IPS-18c (cell line): ENCODE measurements around the gene GNAL.

Experiments used
- H3K4me3 ChIP-seq: 2 replicates; pipeline ENCODE4 v1.7.0; 2013; ENCODE audit warnings: low read depth, mild to moderate bottlenecking, low read length, moderate library complexity; ENCODE audit not compliant: insufficient read depth
- H3K9me3 ChIP-seq: one replicate; pipeline ENCODE4 v1.6.1; 2013; ENCODE audit warnings: mild to moderate bottlenecking, low read length, moderate library complexity; ENCODE audit not compliant: control insufficient read depth, insufficient read depth

The GNAL gene

DNA sequence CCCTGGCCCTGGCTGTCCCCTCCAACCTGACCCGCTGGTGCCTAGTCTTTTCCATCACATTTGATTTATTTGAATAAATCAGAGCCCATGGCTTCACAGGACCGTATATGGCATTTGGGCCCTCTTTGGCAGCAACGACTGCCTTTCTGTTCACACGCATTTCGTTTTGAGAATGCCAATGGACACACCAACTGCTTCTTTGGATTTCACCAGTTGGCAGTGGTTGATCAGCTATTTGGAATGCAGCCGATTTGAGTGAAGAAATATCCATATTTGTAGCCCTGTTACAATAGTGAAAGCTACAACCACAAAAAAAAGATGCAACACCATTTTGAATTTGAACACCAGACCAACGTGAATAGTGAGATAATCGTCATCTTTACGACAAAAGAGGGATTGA lies 56.5 kb downstream of the GNAL start:
- Histone ChIP-seq H3K4me3 (no peak overlapping the region), H3K9me3 (no peaks in the 10 kb centered on the region)

DNA sequence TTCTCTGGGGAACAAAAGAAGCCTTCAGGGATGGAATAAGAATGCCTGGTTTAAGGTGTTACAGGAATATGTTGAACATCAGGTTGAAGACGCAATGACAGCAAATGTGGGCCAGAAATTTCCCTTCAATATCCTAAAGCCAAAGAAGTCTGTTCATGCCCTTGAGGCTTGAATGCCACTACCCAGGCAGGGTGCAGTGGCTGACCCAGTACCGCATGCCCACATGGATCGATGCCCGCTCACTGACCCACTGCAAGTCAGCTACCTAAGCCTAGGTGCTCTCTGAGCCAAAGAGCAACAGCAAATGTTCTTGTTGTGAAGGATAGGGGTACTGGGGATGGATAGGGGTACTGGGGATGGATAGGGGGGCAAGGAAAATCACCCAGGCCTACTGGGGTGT lies 58.2 kb downstream of the GNAL start:
- Histone ChIP-seq H3K9me3 (no peaks in the 10 kb centered on the region), H3K4me3 (no peak overlapping the region)

DNA sequence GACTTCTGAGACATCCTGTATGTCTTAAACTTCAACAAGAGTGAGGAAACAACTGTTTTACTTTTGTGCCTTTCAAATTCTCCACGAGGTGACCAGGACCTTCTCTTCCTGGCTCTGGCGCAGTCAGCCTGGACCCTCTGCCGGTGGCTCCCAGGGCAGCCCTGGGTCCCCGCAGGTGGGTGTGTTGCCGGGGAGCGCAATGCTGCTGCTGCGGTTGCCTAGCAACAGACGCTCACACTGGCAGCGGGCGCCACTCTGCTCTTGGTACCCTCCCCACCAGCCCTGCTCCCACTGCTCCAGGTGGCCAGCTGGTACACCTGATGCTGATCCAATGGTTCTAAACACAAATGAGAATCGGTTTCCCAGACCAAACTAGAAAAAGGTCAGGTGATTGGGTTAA lies 58.7 kb downstream of the GNAL start:
- no peak overlapping the region for H3K4me3 ChIP-seq
- no peaks in the 10 kb centered on the region for H3K9me3 ChIP-seq

DNA sequence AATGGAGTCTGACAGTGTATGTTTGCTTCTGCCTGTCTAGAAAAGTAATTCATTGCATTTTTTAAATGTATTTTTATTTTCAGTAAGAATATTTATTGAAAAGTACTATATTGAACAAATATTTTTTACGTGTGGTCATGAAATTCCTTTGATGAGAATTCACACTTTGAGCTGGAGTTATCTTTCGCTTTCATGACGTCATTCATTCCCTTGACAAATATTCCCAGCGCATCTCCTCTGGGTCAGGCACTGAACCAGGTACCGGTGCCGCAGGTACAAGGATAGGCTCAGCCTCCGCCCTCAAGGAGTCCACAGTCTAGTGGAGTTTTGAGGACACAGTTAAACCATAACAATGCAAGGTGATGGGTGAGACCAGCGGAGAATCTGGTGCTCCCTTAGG lies 60.2 kb downstream of the GNAL start:
- Histone ChIP-seq H3K9me3 (no peaks in the 10 kb centered on the region), H3K4me3 (no peak overlapping the region)

DNA sequence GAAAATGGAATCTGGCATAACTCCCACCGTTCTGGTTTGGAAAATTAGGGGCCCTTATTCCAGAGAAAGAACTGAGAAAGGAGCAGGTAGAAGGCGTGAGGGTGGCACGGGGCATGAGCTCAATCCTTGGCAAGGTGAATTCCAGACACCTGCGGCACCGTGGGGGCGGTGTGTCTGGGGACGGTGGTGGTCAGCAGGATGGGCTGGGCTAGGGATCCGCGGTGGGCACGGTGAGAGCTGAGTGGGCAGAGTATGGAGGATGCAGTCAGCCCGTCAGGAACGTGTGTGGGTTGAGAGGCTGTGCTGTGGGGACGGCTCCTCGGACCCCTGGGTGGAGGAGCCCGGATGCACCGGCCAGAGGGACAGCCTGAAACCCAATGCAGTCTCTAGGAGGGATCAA lies 61.1 kb downstream of the GNAL start:
- no peak overlapping the region for H3K4me3 ChIP-seq
- no peaks in the 10 kb centered on the region for H3K9me3 ChIP-seq

DNA sequence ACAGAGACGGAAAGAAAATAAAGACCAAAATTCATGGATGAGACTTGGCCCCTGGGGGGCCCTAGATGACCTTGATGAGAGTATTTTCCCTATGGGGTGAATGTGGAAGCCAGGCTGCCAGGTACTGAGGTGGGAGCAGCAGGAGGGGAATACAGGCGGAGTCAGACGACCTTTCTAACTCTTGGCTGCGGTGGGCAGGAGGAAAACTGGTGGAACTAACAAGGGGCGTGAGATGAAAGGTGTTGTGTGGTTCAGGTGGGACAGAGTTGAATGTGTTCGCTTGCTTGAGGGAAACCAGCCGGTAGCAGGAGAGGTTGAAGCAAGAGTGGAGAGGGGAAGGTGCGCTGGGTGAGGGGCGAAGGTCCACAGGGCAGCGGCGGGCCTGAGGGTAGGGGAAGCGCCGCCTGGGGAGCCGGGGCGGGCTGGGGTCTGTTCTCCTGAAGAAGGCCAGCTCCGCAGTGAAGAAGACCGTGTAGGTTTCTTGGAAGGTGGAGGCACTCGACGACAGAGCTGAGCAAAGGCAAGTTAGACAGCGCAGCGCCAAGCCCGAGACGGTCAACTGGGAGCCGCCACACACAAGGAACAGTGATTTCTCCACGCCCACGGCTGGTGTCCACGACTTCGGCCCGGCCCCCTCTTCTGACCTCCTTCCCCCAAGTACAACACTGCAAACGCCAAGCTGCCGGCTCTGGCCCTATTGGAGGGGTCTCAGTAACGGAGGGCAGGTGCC lies 61.7 kb downstream of the GNAL start:
- no peak overlapping the region for H3K4me3 ChIP-seq
- H3K9me3 ChIP-seq, result no peaks in the 10 kb centered on the region

DNA sequence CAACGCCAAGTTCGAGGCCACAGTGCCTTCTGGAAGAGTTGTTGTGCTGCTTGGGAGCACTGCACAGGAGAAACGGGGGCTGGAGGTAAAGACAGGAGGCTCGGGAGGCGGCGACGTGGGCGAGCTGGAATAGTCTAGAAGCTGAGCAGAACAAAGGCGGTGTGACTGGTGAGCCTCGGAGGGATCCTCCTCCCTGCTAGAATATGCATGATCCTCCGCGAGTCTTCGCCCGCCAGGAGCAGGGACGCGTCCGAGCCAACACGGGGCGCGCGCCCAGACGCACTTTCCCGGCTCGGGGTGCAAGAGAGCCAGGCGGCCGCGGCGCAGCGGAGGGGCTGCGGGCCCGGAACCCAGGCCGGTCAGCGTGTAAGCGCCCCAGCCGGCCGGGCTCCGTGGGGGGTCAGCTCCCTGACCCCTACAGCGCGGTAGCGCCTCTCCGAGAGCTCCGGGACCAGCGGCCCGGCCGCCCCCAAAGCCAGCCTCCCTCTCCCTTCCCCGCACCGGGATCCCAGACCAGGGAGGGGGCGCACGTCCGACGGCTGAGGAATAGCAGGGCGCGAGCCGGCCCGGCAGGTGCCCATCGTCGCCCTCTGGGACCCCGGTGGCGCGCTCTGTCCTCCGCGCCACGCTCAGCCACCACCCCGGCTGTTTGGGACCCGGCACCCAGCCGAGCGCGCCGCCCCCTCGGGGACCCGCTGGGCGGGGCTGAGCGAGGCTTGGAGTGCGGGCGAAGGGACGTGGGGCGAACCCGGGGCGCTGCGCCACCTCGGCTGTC lies 62.5 kb downstream of the GNAL start:
- no peaks in the 10 kb centered on the region for H3K9me3 ChIP-seq
- peak overlapping the region; percentile 60 for H3K4me3 ChIP-seq

DNA sequence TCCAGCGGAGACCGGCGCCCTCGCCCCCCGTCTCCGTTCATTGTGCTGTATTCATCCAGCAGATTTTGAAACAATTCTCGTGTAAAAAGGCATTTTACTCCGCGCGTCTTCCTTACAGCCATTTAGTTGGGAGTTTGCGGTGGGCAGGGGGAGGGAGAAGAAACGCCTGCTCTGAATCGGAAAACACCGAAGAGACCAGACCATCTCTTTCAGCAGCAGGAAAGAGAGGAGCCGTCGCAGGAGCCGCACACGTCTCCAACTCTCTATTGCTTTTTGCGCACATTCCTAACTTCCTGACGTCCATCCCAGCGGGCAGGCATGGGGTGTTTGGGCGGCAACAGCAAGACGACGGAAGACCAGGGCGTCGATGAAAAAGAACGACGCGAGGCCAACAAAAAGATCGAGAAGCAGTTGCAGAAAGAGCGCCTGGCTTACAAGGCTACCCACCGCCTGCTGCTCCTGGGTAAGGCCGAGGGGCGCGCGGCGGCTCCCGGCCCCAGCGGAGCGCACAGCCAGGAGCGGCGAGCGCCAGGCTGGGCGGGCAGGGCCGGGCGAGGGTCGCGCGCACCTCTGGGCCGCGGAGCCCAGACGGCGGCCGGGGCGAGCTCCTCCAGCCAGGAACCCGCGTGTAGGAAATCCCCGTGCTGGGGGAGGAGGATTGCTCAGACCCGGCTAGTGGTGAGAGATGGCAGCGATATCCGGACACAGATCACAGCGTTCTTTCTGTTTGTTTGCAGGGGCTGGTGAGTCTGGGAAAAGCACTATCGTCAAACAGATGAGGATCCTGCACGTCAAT lies 63.2 kb downstream of the GNAL start:
- Histone ChIP-seq H3K4me3 (peak overlapping the region; percentile 60), H3K9me3 (no peaks in the 10 kb centered on the region)

DNA sequence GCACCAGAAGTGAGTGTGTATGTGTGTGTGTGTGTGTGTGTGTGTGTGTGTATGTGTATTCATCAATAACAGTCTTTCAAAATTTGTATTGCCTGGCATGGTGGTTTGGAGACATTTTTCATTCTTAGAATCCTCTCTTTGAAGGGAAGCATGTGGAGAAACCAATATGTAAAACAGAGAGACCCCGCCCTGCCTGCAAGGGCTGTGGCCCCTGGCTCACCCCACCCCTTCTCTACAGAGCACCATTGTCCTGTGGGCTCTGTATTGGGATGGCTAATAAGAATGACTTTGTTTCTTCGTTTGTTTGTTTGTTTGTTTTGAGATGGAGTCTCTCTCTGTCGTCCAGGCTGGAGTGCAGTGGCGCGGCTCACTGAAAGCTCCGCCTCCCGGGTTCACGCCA lies 65.9 kb downstream of the GNAL start:
- H3K4me3 ChIP-seq, result no peak overlapping the region
- no peaks in the 10 kb centered on the region for H3K9me3 ChIP-seq

DNA sequence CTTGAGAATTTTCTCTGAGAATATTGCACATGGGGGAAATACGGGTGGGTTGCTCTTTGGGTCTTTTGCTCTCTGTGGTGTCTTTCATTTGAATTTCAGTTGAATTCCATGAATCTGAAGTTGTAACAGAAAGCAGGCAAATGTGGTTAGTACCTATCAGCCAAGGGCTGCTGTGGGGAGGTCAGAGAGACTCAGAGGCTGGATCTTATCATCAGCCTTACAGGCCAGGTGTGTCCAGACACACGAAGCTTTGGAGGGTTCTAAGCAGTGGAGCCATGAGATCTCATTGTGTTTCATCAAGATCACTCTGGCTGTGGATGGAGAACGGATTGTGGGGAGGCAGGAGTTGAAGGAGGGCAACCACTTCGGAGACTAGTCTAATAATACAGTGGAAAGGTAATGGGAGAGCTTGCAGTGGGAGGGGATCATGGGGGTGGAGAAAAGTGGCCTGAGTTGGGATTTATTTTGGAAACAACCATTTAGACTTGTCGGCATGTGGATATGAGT lies 68.1 kb downstream of the GNAL start:
- H3K9me3 ChIP-seq, result no peaks in the 10 kb centered on the region

DNA sequence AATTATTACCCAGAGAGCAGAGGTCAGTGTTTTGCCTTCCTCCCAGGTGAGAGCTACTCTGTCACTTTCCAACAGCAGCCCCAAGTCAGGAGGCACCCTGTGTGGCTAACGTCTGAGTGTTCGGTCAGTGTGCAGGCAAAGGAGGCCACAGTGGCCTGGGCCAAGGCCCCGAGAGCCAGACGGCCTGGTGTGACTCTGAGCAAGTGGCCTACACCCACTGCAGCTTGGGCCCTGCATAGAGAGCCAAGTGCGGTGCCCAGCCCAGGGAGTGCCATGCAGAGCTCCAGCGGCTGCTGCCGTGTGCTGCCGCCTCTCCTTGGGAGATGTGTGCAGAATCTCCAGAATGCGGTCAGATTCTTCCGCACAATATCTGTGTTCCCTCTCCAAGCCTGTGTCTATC lies 70.4 kb downstream of the GNAL start:
- Histone ChIP-seq H3K4me3 (no peak overlapping the region), H3K9me3 (no peaks in the 10 kb centered on the region)

More for the DNA sequence above, 68.1 kb downstream of the GNAL start:
- H3K4me3 ChIP-seq, result no peak overlapping the region

DNA sequence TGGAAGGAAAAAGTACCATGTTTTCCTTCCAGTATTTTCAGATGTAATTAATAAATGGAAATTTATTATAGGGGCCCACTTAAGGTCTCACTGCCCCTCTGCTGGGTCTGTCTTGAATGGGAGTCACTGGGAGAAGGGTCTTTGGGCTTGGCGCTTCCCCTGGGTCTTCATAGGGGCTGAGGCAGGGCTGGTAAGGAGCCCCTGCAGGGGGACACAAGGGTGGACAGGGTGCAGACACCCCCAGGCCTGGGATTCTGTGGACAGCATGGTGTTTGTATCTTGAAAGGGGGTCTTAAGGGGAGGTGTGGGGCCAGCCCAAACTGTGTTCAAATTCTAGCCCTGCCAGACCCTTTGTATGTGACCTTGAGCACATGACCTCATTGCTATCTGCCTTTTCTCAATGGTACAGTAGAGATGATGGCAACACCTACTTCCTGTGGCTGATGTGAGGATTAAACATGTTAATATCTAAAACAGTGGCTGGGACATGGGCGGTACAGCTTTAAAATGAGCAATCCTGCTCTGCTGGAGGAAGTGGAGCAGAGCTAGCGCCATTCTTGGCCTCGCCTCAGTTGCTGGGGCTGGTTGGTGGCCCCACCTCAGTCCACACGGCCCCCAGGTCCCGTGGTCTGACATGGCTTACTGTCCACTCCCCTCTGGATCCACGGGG lies 71.6 kb downstream of the GNAL start:
- H3K4me3 ChIP-seq, result no peak overlapping the region

DNA sequence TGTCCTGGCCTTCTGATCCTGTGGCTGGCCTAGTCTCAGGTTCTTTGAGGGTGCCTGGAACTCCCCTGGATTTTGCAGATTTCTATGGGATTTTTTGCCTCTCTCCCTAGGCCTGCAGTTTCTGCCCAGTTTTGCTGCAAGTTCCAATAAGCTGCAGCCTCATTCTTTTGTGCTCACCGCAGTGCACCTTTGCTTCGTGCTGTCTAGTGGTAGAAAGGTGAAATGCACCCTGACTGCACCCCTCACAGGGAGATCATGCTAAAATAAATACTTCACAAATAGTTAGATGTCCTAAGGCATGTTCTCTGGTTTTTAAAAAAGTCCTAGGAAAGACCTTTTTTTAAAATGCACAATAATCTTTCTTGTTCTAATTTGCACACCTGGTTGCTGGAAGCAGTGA lies 72.5 kb downstream of the GNAL start:
- no peaks in the 10 kb centered on the region for H3K9me3 ChIP-seq
- no peak overlapping the region for H3K4me3 ChIP-seq

More for the DNA sequence above, 71.6 kb downstream of the GNAL start:
- H3K9me3 ChIP-seq, result no peaks in the 10 kb centered on the region

DNA sequence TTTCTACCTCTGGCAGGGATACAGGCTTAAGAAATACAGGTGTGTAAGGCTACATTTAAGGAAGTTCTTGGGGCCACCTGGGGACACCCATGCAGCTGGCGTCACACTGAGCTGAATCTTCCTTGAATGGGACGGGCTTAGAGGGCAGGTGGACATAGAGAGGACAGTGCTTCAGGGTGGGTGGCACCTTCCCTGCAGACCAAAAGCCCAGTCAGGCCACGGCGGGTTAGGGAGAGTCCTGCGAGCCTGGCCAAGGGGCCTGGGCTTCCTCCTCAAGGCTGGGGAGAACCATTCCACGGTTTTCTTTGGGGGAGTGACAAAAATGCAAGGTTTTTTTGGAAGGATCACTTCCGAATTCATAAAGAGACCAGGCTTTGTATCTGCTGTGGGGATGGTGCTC lies 73.4 kb downstream of the GNAL start:
- Histone ChIP-seq H3K4me3 (no peak overlapping the region), H3K9me3 (no peaks in the 10 kb centered on the region)

DNA sequence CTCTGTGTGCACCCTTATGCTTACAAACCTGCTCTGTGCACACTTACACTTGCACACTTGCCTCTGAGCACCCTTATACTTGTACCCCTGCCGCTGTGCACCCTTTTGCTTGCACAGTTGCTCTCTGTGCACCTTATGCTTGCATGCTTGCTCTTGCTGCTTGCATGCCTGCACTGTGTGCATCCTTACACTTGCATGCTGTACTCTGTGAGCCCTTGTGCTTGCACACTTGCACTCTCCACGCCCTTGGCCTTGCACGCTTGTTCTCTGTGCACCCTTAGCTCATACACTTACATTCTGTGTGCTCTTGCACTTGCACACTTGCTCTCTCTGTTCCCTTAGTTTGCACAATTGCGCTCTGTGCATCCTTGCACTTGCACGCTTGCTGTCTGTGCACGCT lies 78.3 kb downstream of the GNAL start:
- no peak overlapping the region for H3K4me3 ChIP-seq

DNA sequence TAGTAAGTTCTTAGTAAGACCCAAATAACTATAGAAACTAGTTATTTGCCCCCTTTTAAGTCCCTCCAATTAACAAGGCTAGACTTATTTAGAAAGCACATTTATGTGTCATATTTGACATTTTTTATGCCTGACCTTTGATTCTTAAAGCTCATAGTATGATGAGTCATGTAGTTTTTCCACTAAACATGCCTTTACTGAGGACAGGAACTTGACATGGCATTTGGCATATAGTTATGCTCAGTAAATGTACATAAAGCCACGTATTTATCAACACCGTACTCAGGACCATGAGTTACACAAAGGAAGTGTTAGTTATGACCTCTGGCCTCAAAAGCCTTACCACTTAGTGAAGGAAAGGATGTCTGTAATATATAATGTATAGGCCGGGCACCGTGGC lies 78.9 kb downstream of the GNAL start:
- Histone ChIP-seq H3K4me3 (no peak overlapping the region), H3K9me3 (no peaks in the 10 kb centered on the region)

More for the DNA sequence above, 78.3 kb downstream of the GNAL start:
- no peaks in the 10 kb centered on the region for H3K9me3 ChIP-seq

DNA sequence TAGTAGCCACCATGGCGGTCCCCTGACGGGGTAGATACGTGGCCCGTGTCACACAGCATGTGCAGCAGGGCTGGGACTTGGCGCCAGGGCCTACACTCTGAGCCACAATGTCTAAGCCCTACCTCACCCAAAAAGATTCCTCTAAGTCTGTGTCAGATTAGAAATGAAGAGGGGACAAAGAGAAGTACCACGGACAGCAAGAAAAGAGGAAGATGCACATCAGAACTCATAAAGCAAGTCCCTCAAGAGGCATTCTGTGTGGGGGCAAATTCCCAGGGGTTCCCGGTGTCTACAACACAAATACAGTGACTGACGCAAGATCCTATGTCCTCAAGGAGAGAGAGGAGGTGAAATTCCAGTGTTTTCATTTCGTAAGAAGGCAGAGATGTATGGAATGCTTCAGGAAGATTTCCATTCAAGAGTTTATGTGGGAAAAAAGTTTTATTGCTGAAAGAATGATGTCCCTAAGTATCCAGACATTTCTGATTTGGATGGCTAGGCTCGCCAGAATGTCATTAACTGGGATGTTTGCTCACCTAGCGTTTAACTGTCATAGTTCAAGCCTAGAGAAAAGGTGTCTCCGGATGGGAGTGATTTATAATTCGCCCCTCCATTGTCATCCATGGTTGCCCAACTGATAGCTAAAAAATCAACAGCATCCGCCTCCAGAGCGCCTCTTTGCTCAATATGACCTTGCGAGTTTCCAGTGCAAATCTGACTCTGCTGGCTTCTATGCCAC lies 86.5 kb downstream of the GNAL start:
- H3K4me3 ChIP-seq, result no peak overlapping the region
- no peaks in the 10 kb centered on the region for H3K9me3 ChIP-seq
